DMS53 (cell line): ENCODE data around the gene RIPOR2.

Experiments
- DNase-seq: peaks from one replicate; lab custom pipeline; 2025; lab: John Stamatoyannopoulos, UW

RIPOR2 gene, protein sequence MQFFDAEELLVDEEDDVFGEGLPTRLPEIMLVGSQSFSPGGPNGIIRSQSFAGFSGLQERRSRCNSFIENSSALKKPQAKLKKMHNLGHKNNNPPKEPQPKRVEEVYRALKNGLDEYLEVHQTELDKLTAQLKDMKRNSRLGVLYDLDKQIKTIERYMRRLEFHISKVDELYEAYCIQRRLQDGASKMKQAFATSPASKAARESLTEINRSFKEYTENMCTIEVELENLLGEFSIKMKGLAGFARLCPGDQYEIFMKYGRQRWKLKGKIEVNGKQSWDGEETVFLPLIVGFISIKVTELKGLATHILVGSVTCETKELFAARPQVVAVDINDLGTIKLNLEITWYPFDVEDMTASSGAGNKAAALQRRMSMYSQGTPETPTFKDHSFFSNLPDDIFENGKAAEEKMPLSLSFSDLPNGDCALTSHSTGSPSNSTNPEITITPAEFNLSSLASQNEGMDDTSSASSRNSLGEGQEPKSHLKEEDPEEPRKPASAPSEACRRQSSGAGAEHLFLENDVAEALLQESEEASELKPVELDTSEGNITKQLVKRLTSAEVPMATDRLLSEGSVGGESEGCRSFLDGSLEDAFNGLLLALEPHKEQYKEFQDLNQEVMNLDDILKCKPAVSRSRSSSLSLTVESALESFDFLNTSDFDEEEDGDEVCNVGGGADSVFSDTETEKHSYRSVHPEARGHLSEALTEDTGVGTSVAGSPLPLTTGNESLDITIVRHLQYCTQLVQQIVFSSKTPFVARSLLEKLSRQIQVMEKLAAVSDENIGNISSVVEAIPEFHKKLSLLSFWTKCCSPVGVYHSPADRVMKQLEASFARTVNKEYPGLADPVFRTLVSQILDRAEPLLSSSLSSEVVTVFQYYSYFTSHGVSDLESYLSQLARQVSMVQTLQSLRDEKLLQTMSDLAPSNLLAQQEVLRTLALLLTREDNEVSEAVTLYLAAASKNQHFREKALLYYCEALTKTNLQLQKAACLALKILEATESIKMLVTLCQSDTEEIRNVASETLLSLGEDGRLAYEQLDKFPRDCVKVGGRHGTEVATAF

DNA sequence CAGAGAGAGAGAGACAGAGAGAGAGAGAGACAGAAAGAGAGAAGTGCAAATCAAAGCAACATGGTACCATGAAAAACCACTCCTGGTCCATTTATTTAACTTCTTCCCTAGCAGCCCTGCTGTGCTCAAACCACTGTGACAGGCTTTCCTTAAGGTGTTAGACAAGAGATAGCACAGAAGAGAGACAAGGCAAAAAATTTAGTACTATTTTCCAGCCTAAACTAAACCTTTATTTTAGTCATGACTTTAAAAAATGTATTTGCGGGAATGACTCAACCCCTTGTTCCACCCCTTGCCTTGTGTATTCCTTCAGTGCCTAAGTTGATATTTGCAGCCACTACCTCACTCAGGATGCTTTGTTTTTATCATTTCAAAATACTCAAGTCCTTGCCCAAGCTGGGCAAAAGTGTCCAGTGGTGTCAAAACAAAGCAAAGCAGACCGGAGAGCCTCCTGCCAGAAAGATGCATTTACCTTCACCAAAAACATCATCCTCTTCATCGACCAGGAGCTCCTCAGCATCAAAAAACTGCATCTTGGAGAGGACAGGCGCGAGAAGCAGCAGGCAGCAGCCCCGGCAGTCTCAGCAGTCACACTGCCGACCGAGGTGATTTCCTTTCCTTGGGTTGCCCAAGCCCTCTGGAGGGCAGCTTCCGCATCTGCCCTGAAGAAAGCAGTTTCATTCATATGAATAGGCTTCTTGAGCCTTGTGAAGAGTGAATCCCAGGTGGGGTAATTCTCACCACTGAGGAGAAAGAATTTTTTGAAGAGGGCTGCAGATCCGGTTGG is at the start of gene RIPOR2:
TSS of gene RIPOR2 (minus strand) at position 595 of the 787 bp plus-strand sequence. CDS start at position 533, 62 bp downstream.
- DNase-seq, result no peak

DNA sequence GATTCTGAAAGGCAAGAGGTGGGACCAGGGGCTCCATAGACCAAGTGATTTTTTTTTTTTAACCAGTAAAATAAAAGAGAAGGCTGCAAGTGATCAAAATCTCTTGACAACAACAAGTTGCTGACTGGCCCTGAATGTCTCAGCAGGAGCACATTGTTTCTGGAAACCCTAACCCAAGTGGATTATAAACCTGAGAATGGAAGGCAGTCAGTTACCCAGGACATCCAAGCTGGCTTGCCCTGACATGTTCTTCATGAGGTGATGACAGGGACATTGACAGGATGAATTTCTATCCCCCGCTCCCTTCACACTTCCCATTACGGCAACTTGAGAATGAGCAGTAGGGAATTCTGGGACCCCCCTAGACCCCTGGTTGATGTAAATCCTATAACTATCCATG is 49.6 kb upstream of the RIPOR2 start:
- DNase-seq, result no peak

DNA sequence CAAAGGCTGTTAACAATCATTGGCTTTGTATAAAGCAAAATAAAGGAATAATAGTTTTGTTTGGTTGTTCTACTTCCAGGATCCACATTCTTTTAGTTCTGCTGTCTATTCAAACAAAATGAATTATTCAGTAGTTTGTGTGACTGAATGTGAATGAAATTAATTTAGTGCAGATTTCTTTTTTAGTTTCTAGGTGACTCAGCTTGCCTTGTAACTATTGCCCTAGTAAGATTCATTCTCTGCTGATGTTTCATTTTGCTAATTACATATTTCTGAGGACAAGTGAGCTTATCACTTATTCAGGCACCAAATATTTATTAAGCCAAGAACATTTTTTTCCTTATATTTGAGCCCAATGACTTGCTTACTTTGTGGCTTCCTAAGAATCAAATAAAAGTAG is 46.5 kb upstream of the RIPOR2 start:
- DNase-seq, result no peak

DNA sequence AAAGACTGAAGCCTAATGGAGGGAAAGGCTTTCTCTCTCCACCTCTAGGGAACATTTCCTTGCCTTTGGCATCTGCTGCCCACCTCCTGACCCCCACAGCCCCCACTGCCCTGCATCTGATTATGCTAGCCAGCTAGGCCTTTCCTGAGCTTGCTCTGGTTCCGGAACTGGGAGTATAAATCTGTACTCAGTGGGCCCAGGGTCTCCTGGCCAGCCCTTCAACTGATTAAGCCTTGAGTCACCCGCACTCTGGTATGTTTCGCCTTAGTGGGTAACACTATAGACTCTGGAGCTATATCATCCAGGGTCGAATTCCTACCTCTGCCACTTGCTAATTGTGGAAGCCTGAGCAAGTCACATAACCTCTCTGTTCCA is 45.6 kb upstream of the RIPOR2 start:
- peak; percentile 16 for DNase-seq

DNA sequence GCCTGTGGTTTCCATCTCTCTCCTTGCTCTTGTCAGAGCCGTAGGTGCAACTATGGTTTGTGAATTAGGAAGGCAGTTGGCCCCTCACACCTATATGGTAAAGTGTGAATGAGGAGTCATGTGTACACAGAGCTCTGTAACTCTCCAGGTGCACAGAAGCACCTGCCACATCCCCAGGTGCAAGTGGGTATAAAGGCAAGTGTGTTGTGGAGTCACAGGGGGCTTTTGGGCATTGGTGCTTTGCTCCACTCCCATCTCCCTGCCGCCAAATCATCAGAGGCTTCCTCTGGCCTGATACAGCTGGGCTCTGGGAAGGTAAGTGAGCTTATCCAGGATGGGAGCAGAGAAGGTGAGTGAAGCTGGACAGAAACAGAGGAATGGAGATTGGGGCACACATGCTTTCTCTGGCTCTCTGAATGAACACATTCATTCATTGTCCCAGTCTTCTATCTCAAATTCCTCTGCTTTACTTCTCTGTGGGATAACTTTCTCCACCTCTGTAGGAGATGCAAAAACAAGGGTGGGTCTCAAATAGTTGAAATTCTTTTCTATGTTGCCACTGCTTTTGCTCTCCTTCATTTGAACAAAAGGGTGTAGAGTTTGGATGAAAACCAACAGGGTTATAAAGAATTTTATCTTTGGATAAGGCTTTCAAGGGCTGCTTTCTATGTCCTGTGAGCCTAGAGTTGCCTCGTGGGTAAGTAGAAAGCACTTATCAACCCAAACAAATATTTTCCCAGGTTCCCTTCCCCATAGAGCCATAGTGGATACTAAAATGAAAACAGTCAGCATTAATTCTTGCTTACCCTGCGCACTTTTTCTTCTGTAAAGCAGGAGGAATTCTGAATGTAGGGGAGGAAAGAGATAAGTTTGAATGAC is 45.0 kb upstream of the RIPOR2 start:
- DNase-seq, result peak; percentile 87

DNA sequence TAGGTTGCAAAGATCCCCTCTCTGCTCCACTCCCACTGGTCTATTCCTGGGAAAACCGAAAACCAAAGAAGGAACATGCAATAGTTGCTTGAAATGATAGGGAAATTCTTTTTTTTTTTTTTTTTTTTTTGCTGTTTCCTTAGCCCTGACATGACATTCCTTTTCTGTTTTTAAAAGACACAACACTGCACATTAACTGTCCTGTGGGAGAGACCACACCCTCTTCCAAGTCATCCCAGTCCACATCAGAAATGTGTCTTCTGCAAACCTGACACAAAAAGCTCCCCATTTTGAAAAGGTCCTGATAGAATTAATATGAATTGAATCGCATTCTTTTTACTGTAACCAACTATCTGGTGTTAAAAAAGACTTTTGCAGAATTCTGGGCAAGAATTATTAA is 43.4 kb upstream of the RIPOR2 start:
- no peak for DNase-seq

DNA sequence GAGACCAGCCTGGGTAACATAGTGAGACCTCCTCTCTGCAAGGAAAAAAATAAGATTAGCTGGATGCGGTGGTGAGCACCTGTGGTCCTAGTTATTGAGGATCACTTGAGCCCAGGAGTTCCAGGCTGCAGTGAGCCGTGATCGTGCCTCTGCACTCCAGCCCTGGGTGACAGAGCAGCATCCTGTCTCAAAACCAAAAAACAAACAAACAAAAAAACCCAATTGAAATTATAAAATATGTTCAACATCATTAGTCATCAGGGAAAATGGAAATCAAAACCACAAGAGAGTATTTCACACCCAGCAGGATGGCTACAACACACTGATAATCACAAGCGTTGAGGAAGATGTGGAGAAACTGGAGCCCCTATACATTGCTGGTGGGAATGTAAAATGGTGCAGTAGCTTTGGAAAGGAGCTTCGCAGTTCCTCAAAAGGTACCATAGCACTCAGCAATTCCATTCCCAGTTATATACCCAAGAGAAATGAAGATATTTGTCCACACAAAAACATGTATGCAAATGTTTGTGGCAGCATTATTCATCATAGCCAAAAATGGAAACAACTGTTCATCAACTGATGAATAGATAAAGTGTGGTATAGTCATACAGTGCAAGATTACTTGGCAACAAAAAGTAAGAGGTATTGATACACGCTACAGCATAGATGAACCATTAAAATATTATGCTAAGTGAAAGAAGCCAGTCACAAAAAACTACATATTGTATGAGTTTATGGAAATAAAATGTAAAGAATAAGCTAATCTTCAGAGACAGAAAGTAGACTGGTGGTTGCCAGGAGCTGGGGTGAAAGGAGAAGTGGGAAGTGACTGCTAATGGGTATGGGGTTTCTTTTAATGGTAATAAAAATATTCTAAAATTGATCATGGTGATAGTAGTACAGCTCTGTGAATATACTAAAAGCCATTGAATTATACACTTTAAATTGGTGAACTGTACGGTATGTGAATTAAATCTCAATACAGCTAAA is 38.7 kb upstream of the RIPOR2 start:
- no peak for DNase-seq

DNA sequence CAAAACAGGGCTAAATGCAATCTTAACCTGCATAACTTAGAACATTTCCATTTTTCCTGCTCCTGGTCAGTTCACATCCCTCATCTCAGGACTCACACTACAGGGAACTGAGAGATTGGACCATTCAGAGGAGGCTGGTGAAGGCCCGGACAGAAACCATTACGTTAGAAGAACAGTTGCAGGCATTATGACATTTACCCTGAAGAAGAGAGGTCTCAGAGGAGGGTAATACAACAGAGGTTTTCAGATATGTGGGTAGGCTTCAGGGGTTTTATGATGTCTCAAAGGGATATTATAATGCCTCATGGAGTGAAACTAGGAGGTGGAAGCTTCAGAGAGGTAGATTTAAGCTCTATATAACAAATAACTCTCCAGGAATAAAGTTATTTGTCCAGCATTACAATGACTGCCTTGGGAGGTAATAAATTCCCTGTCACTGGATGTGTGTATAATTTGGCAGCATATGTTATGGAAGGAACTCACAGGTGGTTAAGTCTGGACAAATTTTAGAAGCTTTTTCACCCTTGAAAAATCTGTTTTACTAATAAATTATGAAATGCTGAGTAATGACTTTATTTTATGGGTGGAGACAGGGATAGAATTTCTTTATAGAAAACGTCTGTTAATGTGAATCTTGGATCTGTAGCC is 36.7 kb upstream of the RIPOR2 start:
- DNase-seq, result no peak

DNA sequence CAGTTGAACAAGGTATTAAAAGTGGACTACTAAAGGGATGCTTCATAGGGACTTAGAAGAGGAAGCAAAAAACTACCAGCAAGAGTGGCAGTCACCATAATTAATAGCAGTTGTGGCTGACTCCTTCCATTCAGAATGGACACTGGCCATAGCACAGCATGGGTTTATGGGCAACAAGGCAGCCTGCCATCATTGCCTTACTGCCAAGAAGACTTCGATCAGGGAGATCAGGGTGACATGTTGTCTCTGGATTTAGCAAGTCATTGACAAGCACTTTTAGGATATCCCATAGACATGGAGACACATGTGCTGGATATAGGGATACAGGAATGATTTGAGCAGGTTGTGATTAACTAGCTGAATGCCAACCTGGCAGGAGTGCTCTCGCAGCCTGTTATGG is 35.3 kb upstream of the RIPOR2 start:
- no peak for DNase-seq

DNA sequence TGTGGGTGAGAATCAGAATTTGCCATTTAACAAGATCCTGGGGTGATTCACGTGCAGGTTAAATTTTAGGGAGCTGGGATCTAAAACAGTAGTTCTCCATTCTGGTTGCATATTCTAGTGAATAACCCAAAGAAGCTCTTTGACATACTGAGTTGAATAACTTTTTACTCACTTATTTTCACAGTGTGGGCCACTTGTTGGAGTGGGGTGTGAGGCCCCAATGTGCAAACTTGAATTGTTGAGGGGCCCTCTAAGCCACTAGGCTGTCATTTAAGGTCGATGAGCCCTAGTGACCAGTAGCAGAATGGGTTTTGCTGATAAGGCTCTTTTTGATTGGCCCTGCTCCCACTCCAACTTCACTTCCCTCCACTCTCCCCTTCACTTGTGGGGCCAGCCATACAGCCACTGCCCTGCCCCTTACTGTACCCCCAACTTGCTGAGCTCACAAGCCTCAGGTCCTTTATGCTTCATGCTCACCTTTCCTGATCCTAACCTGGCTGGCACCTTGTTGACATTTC is 33.6 kb upstream of the RIPOR2 start:
- no peak for DNase-seq

DNA sequence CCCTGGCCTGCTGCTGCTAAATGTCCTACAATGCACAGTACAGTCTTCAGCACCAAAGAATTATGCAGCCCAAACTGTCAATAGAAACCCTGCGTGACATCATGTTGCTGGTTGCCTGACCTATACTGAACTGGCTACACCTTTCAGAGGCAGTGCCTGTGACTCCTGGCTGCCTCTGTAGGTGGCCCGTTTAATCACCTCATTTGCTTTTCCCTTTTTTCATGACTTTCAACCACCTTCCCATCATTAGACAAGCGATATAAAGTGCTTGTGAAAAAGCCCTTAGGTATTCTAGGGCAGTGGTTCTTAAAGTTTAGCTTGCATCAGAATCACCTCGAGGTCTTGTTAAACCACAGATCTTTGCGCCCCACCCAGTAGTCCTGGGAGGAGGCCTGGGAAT is 33.0 kb upstream of the RIPOR2 start:
- no peak for DNase-seq

DNA sequence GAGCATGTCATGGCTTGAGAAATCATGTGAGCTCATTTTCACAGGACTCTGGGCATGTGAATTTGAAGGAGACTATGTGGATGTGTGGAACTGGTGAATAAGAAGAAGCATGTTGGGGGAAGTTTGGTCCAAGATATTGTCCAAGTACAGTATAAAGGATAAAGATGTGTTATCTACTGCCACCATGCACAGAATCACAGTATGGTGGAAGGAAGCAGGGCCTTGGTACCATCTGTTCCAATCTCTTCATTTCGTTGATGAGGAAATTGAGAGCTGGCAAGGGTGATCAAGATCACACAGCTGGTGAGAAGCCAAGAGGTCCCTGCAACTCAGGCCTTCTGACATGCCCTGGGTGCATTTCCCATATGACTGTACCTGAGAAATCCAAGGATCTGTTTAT is 31.5 kb upstream of the RIPOR2 start:
- DNase-seq, result no peak

DNA sequence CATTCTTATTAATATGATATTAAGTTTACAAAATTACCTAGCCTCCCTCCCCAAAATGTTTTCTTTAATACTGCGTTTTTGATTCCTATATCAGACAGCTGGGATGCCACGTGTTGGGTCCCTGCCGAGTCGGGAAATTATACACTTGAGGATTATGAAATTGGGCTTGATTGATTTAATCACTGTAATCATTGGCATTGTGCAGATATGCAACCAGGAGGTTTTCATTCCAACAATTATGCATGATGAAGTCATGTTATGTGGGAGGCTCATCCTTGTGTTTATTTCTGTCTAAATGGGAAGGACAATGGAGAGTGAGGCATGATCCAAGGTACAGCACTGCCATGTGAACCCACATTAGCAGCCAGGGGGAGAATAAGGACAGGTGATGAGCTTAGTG is 30.6 kb upstream of the RIPOR2 start:
- no peak for DNase-seq

DNA sequence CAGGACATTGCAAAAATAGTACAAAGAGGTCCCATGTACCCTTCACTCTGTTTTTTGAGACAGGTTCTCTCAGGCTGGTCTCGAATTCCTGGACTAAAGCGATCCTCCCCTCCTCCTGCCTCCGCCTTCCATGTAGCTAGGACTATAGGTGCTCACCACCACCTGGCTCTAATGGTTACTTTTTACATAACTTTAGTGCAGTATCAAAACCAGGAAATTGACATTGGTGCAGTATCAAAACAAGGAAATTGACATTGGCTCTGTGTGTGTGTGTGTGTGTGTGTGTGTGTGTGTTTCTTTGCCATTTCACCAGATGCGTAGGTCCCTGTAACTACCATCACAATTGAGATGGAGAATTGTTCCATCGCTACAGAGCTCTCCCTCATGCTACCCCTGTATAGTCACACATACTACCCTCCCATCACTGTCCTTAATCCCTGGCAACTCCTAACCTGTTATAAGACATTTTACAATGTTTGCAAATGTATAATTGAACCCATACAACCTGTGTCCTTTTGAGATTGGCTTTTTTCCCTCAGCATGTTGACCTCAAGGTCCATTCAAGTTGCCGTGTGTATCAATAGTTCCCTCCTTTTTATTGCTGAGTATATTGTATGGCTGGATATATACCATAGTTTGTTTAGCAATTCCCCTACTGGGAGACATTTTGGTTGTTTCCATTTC is 28.3 kb upstream of the RIPOR2 start:
- DNase-seq, result no peak

DNA sequence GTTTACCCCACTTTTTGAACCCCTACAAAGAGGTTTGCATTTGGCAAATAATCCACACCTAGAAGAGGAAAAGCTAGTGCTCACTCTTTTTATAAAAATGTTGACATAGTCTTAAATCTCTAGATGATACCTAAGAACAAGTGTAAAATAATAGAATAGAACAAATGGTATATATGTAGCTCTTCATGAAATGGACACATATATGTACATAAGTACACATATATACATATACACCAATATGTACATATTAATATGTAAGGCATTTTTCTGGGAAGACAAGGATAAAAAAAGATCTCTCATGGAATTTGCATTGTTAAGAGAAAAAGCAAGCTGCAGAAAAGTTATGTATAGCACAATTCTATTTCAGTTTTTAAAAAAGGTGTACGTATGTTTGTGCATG is 27.6 kb upstream of the RIPOR2 start:
- no peak for DNase-seq

DNA sequence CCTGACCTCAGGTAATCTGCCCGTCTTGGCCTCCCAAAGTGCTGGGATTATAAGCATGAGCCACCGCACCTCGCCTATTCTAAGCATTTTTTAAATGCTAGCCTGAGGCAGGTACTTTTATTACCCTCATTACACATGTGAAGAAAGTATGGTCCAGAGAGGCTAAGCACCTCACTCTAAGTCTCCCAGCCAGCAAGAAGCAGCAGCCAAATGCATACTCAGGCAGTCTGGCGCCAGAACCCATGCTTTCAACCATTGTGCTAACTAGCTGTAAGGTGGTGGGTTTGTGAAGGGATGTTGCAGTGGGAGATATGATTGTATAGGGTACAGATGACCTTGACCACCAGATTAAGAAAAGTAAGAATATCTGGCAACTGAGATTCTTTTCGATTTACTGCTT is 26.1 kb upstream of the RIPOR2 start:
- DNase-seq, result no peak

DNA sequence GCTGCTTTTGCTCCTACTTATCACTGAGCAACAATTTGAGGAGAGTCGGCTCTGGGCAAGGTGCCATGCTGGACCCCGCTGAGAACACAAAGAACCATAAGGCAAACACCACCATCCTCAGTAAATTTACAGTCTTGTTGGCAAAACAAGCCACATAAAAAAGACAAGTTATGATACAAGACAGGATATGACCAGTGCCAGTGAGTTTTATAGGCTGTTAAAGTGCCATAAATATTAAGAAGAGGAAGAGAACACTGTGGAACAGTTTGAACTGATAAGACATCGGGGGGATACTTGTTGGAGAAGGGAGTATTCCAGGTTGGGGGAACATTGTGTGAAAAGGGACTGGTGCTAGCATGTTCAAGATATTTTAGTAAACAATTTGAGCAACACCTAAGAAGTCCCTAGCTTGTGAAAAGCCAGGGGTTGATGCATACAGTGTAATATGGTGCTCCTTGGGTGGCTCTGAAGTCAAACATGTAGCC is 25.3 kb upstream of the RIPOR2 start:
- DNase-seq, result no peak

DNA sequence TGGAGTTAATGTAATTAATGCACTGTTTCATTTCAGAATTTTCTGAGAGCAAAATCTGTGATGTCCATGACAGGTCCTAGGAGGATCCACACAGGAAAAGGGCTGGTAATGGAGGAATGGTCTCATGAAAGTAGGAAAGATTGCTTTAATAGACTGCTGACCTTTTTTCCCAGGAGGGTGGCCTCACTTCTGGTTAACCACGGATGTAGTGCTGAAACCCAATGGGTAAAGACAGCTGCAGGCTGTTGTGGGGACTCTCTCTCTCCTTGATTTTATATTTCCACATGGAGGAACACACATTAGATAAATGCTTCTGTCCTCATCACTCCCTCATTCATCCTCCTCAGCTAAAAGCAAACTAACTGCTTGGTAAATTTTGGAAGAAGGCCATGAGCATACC is 23.6 kb upstream of the RIPOR2 start:
- no peak for DNase-seq
